ENCODE measurements around the gene FNDC3B. TPM values are rescaled to one million over a fixed set of nuclear protein-coding genes. Genes with fewer than 3 reads are reported as not detected.

Gene FNDC3B
- total RNA-seq, 1 donor from 2014 or later: 160 TPM

GRCh38 chr3:172402090-172402489, 362.7 kb downstream of the FNDC3B start:
- no peaks in the 10 kb centered on the region for H3K27me3 ChIP-seq
- no peak for DNase-seq
- peaks cover 28% of the 10 kb centered on the region for H3K36me3 ChIP-seq
- no peak overlapping the region for H3K27ac ChIP-seq
- intact Hi-C loops (cut with DNase I): no loop called here
- no peaks in the 10 kb centered on the region for H3K9me3 ChIP-seq
- TF ChIP-seq CTCF (IDR thresholded peaks at IDR 0.05): no peak
- no peaks in the 10 kb centered on the region for H3K4me1 ChIP-seq
- no peak overlapping the region for H3K4me3 ChIP-seq
- ATAC-seq: no peak

- H3K36me3 ChIP-seq: peaks cover 20% of the 10 kb centered on the region
- no peak for TF ChIP-seq CTCF (IDR thresholded peaks at IDR 0.05)
- no peaks in the 10 kb centered on the region for H3K9me3 ChIP-seq
- intact Hi-C loops (cut with DNase I): no loop called here
- ATAC-seq (no peak), DNase-seq (no peak)
- no peak overlapping the region for H3K4me3 ChIP-seq
- no peak overlapping the region for H3K27ac ChIP-seq
- no peaks in the 10 kb centered on the region for H3K4me1 ChIP-seq
- no peaks in the 10 kb centered on the region for H3K27me3 ChIP-seq
Measured at GRCh38 chr3:172402892-172403643, 363.7 kb downstream of the FNDC3B start.

GRCh38 chr3:172404237-172404962, 365.0 kb downstream of the FNDC3B start:
- intact Hi-C loops (cut with DNase I): no loop called here
- no peaks in the 10 kb centered on the region for H3K4me1 ChIP-seq
- TF ChIP-seq CTCF (IDR thresholded peaks at IDR 0.05): no peak
- no peak for DNase-seq
- H3K9me3 ChIP-seq: no peaks in the 10 kb centered on the region
- H3K27me3 ChIP-seq: no peaks in the 10 kb centered on the region
- H3K4me3 ChIP-seq: no peak overlapping the region
- H3K36me3 ChIP-seq: peaks cover 9% of the 10 kb centered on the region
- no peak overlapping the region for H3K27ac ChIP-seq
- no peak for ATAC-seq

GRCh38 chr3:172405914-172406313, 366.5 kb downstream of the FNDC3B start:
- TF ChIP-seq CTCF (IDR thresholded peaks at IDR 0.05): no peak
- no peak for DNase-seq
- Histone ChIP-seq H3K27me3 (no peaks in the 10 kb centered on the region), H3K27ac (no peak overlapping the region), H3K4me1 (no peaks in the 10 kb centered on the region), H3K4me3 (no peak overlapping the region), H3K9me3 (no peaks in the 10 kb centered on the region), H3K36me3 (peaks cover 4% of the 10 kb centered on the region)
- intact Hi-C loops (cut with DNase I): no loop called here
- ATAC-seq: no peak

- DNase-seq (no peak), ATAC-seq (no peak)
- Histone ChIP-seq H3K27me3 (no peaks in the 10 kb centered on the region), H3K9me3 (no peaks in the 10 kb centered on the region), H3K4me3 (no peak overlapping the region), H3K4me1 (no peaks in the 10 kb centered on the region), H3K36me3 (no peaks in the 10 kb centered on the region), H3K27ac (no peak overlapping the region)
- TF ChIP-seq CTCF (IDR thresholded peaks at IDR 0.05): no peak
- intact Hi-C loops (cut with DNase I): no loop called here
Measured at GRCh38 chr3:172407872-172408271, 368.5 kb downstream of the FNDC3B start.

Data from upper lobe of right lung (tissue), 1 donor.